NCI-H1694 (cell line): ENCODE data around the gene CACNB2.

Source experiments
- DNase-seq: peaks from one replicate; lab custom pipeline; 2025; lab: John Stamatoyannopoulos, UW

The CACNB2 gene

GRCh38 chr10:18455086-18455884, 315.1 kb downstream of the CACNB2 start:
- DNase-seq = no peak

- no peak for DNase-seq
Measured at GRCh38 chr10:18456984-18457383, 316.8 kb downstream of the CACNB2 start.

- no peak for DNase-seq
Measured at GRCh38 chr10:18460032-18460431, 319.8 kb downstream of the CACNB2 start.

- DNase-seq = no peak
Measured at GRCh38 chr10:18463673-18464211, 323.5 kb downstream of the CACNB2 start.

- no peak for DNase-seq
Measured at GRCh38 chr10:18469125-18469524, 328.9 kb downstream of the CACNB2 start.

GRCh38 chr10:18472977-18473376, 332.8 kb downstream of the CACNB2 start:
- DNase-seq = no peak

- no peak for DNase-seq
Measured at GRCh38 chr10:18473424-18474117, 333.3 kb downstream of the CACNB2 start.

- no peak for DNase-seq
Measured at GRCh38 chr10:18474118-18474455, 333.9 kb downstream of the CACNB2 start.

- DNase-seq = no peak
Measured at GRCh38 chr10:18476076-18476647, 335.9 kb downstream of the CACNB2 start.

GRCh38 chr10:18478354-18478753, 338.1 kb downstream of the CACNB2 start:
- no peak for DNase-seq

GRCh38 chr10:18479502-18479901, 339.3 kb downstream of the CACNB2 start:
- DNase-seq = no peak

GRCh38 chr10:18483516-18484186, 343.4 kb downstream of the CACNB2 start:
- no peak for DNase-seq

GRCh38 chr10:18486438-18486837, 346.2 kb downstream of the CACNB2 start:
- DNase-seq = no peak

GRCh38 chr10:18490755-18491154, 350.5 kb downstream of the CACNB2 start:
- DNase-seq = no peak

GRCh38 chr10:18497806-18498369, 357.7 kb downstream of the CACNB2 start:
- DNase-seq = no peak

- DNase-seq = no peak
Measured at GRCh38 chr10:18498998-18499397, 358.8 kb downstream of the CACNB2 start.

- DNase-seq = no peak
Measured at GRCh38 chr10:18500576-18500975, 360.4 kb downstream of the CACNB2 start.

- DNase-seq = no peak
Measured at GRCh38 chr10:18501198-18501597, 361.0 kb downstream of the CACNB2 start.

GRCh38 chr10:18501629-18502028, 361.4 kb downstream of the CACNB2 start:
- no peak for DNase-seq

- DNase-seq = peak; percentile 24
Measured at GRCh38 chr10:18504161-18504560, 363.9 kb downstream of the CACNB2 start.

GRCh38 chr10:18505456-18506118, 365.4 kb downstream of the CACNB2 start:
- no peak for DNase-seq

GRCh38 chr10:18508587-18508986, 368.4 kb downstream of the CACNB2 start:
- DNase-seq = no peak
